ENCODE data around the gene SANBR. TPM values are rescaled to one million over a fixed set of nuclear protein-coding genes. Genes with fewer than 3 reads are reported as not detected.
A peak's percentile ranks its signal among the peaks of the same experiment; 100 is the strongest.

SANBR gene
- polyA plus RNA-seq, 1 donor from 2014 or later, result 77.1 TPM

GRCh38 chr2:61016392-61017002 is 49.2 kb upstream of the SANBR start:
- no peaks in the 10 kb centered on the region for H3F3A ChIP-seq (ENCODE audit: insufficient read depth, low read length, poor library complexity, severe bottlenecking)
- peak overlapping the region; percentile 81 for H3K9ac ChIP-seq (ENCODE audit: low read length)
- H3K4me2 ChIP-seq (ENCODE audit: low read length), result peak overlapping the region; percentile 97
- H3K4me3 ChIP-seq (ENCODE audit: low read length), result peak overlapping the region; percentile 85
- H3K9me3 ChIP-seq (ENCODE audit: low read length), result no peaks in the 10 kb centered on the region
- no peaks in the 10 kb centered on the region for H3K27me3 ChIP-seq (ENCODE audit: insufficient read depth, low read depth, low read length)
- no peaks in the 10 kb centered on the region for H4K20me1 ChIP-seq (ENCODE audit: insufficient read depth)
- H3K36me3 ChIP-seq (ENCODE audit: insufficient read depth, low read length), result no peaks in the 10 kb centered on the region
- H3K79me2 ChIP-seq (replicated peaks; ENCODE audit: insufficient read depth, low read length), result peaks cover 38% of the 10 kb centered on the region
- H3K27ac ChIP-seq (ENCODE audit: low read length), result peak overlapping the region; percentile 87
- TF ChIP-seq CTCF (IDR thresholded peaks at IDR 0.05; ENCODE audit: poor library complexity, severe bottlenecking), result no peak
- TF ChIP-seq SMC3 (conservative IDR thresholded peaks at IDR 0.05; ENCODE audit: poor library complexity), result no peak
- TF ChIP-seq TAF1 (IDR thresholded peaks at IDR 0.05; ENCODE audit: low read depth), result no peak
- TF ChIP-seq REST (IDR thresholded peaks at IDR 0.05; ENCODE audit: borderline replicate concordance), result no peak
- TF ChIP-seq EZH2 (IDR thresholded peaks at IDR 0.05; ENCODE audit: borderline replicate concordance, insufficient read depth, low read length, poor library complexity, severe bottlenecking), result no peak
- no peak for TF ChIP-seq RAD21 (conservative IDR thresholded peaks at IDR 0.05)
- TF ChIP-seq POLR2AphosphoS5 (IDR thresholded peaks at IDR 0.05), result no peak
- no peak for TF ChIP-seq MXI1 (conservative IDR thresholded peaks at IDR 0.05; ENCODE audit: poor library complexity, severe bottlenecking)
- TF ChIP-seq EP300 (conservative IDR thresholded peaks at IDR 0.05; ENCODE audit: poor library complexity, severe bottlenecking), result no peak
- H3K9me2 ChIP-seq (ENCODE audit: insufficient read depth, low read length), result no peaks in the 10 kb centered on the region
- peak overlapping the region; percentile 84 for H2AFZ ChIP-seq (ENCODE audit: low read depth, low read length)

GRCh38 chr2:61017003-61017555 is 48.6 kb upstream of the SANBR start:
- Histone ChIP-seq H3K9me3 (ENCODE audit: low read length) (no peaks in the 10 kb centered on the region), H3K79me2 (replicated peaks; ENCODE audit: insufficient read depth, low read length) (peaks cover 39% of the 10 kb centered on the region)
- TF ChIP-seq MXI1 (conservative IDR thresholded peaks at IDR 0.05; ENCODE audit: poor library complexity, severe bottlenecking) (peak; percentile 92), REST (IDR thresholded peaks at IDR 0.05; ENCODE audit: borderline replicate concordance) (peak; percentile 12), POLR2AphosphoS5 (IDR thresholded peaks at IDR 0.05) (peak; percentile 67), CTCF (IDR thresholded peaks at IDR 0.05; ENCODE audit: poor library complexity, severe bottlenecking) (no peak)

More at GRCh38 chr2:61017003-61017555, 48.6 kb upstream of the SANBR start:
- Histone ChIP-seq H3K4me2 (ENCODE audit: low read length) (peak overlapping the region; percentile 97), H3F3A (ENCODE audit: insufficient read depth, low read length, poor library complexity, severe bottlenecking) (no peaks in the 10 kb centered on the region), H3K27me3 (ENCODE audit: insufficient read depth, low read depth, low read length) (no peaks in the 10 kb centered on the region), H3K9ac (ENCODE audit: low read length) (peak overlapping the region; percentile 81), H3K27ac (ENCODE audit: low read length) (peak overlapping the region; percentile 87), H4K20me1 (ENCODE audit: insufficient read depth) (no peaks in the 10 kb centered on the region), H3K9me2 (ENCODE audit: insufficient read depth, low read length) (no peaks in the 10 kb centered on the region), H3K4me3 (ENCODE audit: low read length) (peak overlapping the region; percentile 85), H3K36me3 (ENCODE audit: insufficient read depth, low read length) (no peaks in the 10 kb centered on the region), H2AFZ (ENCODE audit: low read depth, low read length) (peak overlapping the region; percentile 84)
